KMS-11 (cell line): ENCODE data around the gene TNIP1.

Experiments used
- H2AFZ ChIP-seq: fragments of 200-600 bp; sonication (generic); 2 replicates; pipeline ENCODE4 v1.6.1; 2016; ENCODE audit warnings: antibody characterized with exemption, mixed run types, low read depth
- H3K27ac ChIP-seq: fragments of 200-600 bp; sonication (generic); 2 replicates; pipeline ENCODE4 v1.6.1; 2016; ENCODE audit warnings: mild to moderate bottlenecking, mixed run types
- H3K27me3 ChIP-seq: fragments of 200-600 bp; sonication (generic); 2 replicates; pipeline ENCODE4 v1.6.1; 2017; ENCODE audit warnings: mild to moderate bottlenecking, low read depth, mixed run types, moderate library complexity; ENCODE audit not compliant: insufficient read depth
- H3K36me3 ChIP-seq: fragments of 200-600 bp; sonication (generic); 2 replicates; pipeline ENCODE4 v1.6.1; 2017; ENCODE audit warnings: mild to moderate bottlenecking, mixed run types; ENCODE audit not compliant: insufficient read depth
- H3K4me1 ChIP-seq: fragments of 200-600 bp; sonication (generic); 2 replicates; pipeline ENCODE4 v1.6.1; 2016; ENCODE audit warnings: mild to moderate bottlenecking, low read depth, mixed run types; ENCODE audit not compliant: poor library complexity, severe bottlenecking
- H3K4me2 ChIP-seq: fragments of 200-600 bp; sonication (generic); 2 replicates; pipeline ENCODE4 v1.7.0; 2016; ENCODE audit warnings: mild to moderate bottlenecking, mixed run types
- H3K4me3 ChIP-seq: fragments of 200-600 bp; sonication (generic); IDR thresholded peaks from 2 replicates; pipeline ENCODE4 v1.6.1; 2017; ENCODE audit warnings: low read depth, low read length, mixed read lengths; ENCODE audit not compliant: insufficient read depth
- H3K79me2 ChIP-seq: fragments of 200-600 bp; sonication (generic); 2 replicates; pipeline ENCODE4 v1.6.1; 2016; ENCODE audit warnings: low read depth, mixed run types; ENCODE audit not compliant: insufficient read depth
- H3K9ac ChIP-seq: fragments of 200-600 bp; sonication (generic); 2 replicates; pipeline ENCODE4 v1.6.1; 2016; ENCODE audit warnings: mild to moderate bottlenecking, mixed run types
- H4K20me1 ChIP-seq: fragments of 200-600 bp; sonication (generic); 2 replicates; pipeline ENCODE4 v1.6.1; 2016; ENCODE audit warnings: mild to moderate bottlenecking, mixed run types; ENCODE audit not compliant: insufficient read depth
- TF ChIP-seq, protein P1 (sequence below): fragments of 200-600 bp; sonication (generic); conservative IDR thresholded peaks from 2 replicates; pipeline ENCODE4 v1.6.1; 2017; ENCODE audit warnings: low read depth, mild to moderate bottlenecking, antibody characterized with exemption, low read length, moderate library complexity, mixed read lengths

TNIP1 gene

DNA sequence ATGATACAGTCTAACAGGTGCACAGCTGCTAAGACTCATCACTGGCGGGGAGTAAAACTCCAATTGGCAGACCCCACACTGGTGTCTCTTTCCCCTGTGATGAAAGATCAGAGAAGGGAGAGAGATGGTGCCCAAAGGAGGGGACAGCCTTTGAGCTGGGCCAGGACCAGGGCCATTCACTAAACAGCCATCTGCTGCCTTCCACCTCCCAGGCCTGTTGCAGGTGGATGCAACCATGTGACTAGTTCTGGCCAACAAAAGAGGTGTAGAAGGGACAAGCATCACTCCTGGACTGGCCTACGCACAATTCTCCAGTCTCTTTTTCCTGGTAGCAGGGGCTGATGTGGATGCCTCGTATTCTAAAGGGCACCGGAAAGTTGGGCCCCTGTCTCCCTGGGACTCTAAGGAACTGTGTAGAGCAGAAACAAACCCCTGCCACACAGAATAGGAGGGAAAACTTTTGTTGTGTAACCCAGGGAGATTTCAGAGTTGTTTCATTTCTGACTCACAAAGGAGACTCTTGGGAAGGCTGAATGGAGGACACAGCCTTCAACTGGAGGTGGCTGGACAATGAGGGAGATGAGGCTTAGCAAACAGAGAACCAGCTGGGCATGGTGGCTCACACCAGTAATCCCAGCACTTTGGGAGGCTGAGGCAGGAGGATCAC is 26.9 kb downstream of the TNIP1 start:
- Histone ChIP-seq H3K27ac (no peak overlapping the region), H3K4me2 (no peak overlapping the region), H4K20me1 (no peaks in the 10 kb centered on the region), H3K27me3 (no peaks in the 10 kb centered on the region), H3K4me3 (no peak overlapping the region), H3K4me1 (peaks cover 10% of the 10 kb centered on the region), H3K79me2 (no peaks in the 10 kb centered on the region), H2AFZ (no peak overlapping the region), H3K9ac (no peak overlapping the region), H3K36me3 (no peaks in the 10 kb centered on the region)
- TF ChIP-seq, protein P1, sequence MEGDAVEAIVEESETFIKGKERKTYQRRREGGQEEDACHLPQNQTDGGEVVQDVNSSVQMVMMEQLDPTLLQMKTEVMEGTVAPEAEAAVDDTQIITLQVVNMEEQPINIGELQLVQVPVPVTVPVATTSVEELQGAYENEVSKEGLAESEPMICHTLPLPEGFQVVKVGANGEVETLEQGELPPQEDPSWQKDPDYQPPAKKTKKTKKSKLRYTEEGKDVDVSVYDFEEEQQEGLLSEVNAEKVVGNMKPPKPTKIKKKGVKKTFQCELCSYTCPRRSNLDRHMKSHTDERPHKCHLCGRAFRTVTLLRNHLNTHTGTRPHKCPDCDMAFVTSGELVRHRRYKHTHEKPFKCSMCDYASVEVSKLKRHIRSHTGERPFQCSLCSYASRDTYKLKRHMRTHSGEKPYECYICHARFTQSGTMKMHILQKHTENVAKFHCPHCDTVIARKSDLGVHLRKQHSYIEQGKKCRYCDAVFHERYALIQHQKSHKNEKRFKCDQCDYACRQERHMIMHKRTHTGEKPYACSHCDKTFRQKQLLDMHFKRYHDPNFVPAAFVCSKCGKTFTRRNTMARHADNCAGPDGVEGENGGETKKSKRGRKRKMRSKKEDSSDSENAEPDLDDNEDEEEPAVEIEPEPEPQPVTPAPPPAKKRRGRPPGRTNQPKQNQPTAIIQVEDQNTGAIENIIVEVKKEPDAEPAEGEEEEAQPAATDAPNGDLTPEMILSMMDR, result no peak

DNA sequence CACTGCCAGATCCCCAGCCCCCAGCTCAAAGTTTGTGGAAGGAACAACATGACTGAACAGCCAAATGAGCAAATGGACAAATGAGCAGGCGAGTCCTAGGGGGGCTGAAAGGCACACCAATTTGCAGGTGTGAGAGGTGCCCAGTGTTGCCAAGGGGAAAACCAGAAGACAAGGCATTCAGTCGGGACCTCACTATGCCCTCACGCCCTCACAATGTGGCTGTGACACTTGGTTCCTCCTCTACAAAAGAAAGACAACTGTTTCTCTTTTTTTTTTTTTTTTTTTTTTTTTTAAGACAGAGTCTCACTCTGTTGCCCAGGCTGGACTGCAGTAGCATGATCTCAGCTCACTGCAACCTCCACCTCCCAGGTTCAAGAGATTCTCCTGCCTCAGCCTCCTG is 28.0 kb downstream of the TNIP1 start:
- Histone ChIP-seq H3K4me2 (no peak overlapping the region), H3K36me3 (no peaks in the 10 kb centered on the region), H3K9ac (no peak overlapping the region), H2AFZ (no peak overlapping the region), H3K27ac (no peak overlapping the region), H3K4me1 (peaks cover 4% of the 10 kb centered on the region), H3K4me3 (no peak overlapping the region), H3K79me2 (no peaks in the 10 kb centered on the region), H4K20me1 (no peaks in the 10 kb centered on the region), H3K27me3 (no peaks in the 10 kb centered on the region)
- TF ChIP-seq, protein P1, result no peak

DNA sequence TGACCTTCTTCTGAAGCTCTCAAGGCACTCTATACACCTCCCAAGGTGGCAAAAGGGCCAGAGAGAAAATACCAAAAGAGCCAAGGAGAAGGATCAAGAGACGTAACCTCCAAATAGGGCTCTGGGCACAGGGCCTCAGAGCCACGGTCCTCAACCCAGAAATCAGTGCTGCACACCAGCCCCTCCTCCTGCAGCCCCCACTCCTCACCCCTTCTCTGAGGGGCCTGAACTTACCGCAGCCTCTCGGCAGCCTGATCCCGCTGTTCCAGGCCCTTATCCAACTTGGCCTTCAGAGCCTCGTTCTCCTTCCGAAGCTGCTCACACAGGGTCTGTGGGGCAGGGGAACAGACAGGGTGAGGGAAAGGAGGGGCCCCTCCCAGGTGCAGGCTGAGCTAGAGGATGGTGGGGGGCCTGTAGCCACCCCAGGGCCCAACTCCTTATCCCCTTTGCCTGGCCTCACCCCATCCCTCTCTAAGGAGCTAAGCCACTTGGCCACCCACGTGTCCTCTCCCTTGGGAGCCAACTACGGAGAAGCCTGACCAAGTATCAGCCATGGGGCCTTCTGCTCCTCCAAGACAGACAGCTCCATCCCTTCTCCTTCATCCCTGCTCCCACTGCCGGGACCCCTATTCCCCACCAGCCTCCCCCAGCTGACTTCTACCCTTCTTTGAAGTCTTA is 28.8 kb downstream of the TNIP1 start:
- TF ChIP-seq, protein P1, result no peak
- H3K9ac ChIP-seq, result no peak overlapping the region
- no peaks in the 10 kb centered on the region for H3K79me2 ChIP-seq
- peaks cover 4% of the 10 kb centered on the region for H3K4me1 ChIP-seq
- H3K36me3 ChIP-seq, result no peaks in the 10 kb centered on the region
- no peak overlapping the region for H3K4me3 ChIP-seq
- no peaks in the 10 kb centered on the region for H3K27me3 ChIP-seq
- no peaks in the 10 kb centered on the region for H4K20me1 ChIP-seq
- no peak overlapping the region for H2AFZ ChIP-seq
- H3K27ac ChIP-seq, result no peak overlapping the region
- H3K4me2 ChIP-seq, result no peak overlapping the region

DNA sequence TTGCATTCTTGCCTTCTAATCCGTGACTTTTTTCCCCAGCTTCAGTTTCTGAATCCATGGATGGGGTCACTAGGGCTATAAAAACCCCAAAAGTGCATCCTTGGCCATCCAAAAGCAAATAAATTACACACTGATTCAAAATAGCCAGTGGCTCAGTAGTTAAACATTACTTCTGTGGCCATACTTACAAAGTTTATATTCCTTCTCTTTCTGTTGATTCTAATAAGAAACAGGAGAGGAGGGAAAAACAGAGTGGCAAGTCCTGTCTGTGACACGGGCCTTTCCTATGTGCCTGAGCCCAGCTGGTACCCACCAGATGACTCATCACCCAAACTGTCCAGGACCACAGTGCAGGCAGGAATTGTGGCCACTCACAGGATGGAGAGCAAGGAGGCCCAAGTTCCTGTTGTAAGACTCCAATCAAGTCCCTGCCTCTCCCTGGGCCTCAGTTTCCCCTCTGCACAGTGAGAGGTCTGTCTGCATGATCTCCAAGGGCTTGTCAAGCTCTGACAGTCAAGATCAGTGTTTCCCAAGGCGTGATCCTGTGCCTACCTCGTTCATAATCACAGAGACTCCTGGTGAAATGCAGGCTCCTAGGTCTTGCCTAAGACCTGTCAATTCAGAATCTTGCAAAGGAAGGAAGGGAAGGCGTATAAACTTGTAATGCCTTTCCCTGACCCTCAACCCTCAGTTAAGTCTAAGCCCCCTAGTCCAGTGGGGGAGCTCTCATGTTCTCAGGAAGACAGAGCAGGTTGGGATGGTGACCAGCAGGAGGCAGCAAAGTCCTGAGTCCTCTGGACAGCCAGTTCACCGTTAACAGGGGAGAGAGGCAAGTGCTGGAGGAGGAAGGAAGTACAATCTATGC is 29.5 kb downstream of the TNIP1 start:
- Histone ChIP-seq H3K27ac (no peak overlapping the region), H4K20me1 (no peaks in the 10 kb centered on the region), H2AFZ (no peak overlapping the region), H3K36me3 (no peaks in the 10 kb centered on the region), H3K4me3 (no peak overlapping the region), H3K9ac (no peak overlapping the region), H3K4me2 (no peak overlapping the region), H3K4me1 (peaks cover 4% of the 10 kb centered on the region), H3K27me3 (no peaks in the 10 kb centered on the region), H3K79me2 (no peaks in the 10 kb centered on the region)
- TF ChIP-seq, protein P1, result peak; percentile 74
